GM13977 (cell line): ENCODE measurements around the gene RNLS.
"Not testable (repeated sequence)": the region's sequence is repeated elsewhere in the genome, so short reads cannot be mapped to it uniquely, and the experiment has no call there.

ENCODE experiments used
- DNase-seq: peaks from one replicate; pipeline ENCODE4 v3.0.0; 2012; ENCODE audit warnings: low spot score
- in situ Hi-C: fragments of 300-500 bp; cut with MboI; formaldehyde crosslinking; loops from one replicate; pipeline ENCODE4 v1.12.0; 2022; ENCODE audit warnings: low sequenced_read_pairs, low pct_unique_long_range_greater_than_20kb, mixed read lengths, inconsistent platforms; ENCODE audit not compliant: unreplicated experiment
- TF ChIP-seq, protein P1 (sequence below): IDR thresholded peaks from 2 replicates; pipeline ENCODE4 v1.5.1; 2012; ENCODE audit warnings: mild to moderate bottlenecking, control low read depth; ENCODE audit not compliant: insufficient read depth; ENCODE audit errors: extremely low read depth, missing control alignments

RNLS gene

DNA sequence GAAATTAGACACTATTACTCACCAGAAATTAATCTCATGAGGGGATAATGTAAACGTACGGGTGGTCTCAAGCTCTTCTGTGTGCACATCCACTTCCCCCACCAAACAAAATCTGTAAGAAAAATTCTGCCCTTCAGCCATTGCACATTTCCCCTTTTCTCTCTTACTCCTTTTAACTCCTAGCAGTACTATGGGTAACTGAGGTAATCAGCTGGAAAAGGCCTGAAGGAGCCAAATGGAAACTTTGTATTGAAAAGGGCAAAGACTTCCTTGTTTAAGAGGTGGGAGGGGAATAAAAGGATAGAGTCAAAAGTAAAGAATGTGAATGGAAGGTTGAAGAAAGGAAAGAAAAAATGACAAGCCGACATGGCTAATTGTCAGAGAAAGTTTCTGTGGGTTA lies 273.8 kb downstream of the RNLS start:
- in situ Hi-C loops, result no loop called here
- no peak for DNase-seq
- TF ChIP-seq, protein P1, sequence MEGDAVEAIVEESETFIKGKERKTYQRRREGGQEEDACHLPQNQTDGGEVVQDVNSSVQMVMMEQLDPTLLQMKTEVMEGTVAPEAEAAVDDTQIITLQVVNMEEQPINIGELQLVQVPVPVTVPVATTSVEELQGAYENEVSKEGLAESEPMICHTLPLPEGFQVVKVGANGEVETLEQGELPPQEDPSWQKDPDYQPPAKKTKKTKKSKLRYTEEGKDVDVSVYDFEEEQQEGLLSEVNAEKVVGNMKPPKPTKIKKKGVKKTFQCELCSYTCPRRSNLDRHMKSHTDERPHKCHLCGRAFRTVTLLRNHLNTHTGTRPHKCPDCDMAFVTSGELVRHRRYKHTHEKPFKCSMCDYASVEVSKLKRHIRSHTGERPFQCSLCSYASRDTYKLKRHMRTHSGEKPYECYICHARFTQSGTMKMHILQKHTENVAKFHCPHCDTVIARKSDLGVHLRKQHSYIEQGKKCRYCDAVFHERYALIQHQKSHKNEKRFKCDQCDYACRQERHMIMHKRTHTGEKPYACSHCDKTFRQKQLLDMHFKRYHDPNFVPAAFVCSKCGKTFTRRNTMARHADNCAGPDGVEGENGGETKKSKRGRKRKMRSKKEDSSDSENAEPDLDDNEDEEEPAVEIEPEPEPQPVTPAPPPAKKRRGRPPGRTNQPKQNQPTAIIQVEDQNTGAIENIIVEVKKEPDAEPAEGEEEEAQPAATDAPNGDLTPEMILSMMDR, result no peak

- DNase-seq, in situ Hi-C loops: not testable (repeated sequence)
Observed at GRCh38 chr10:88308361-88308760, 274.8 kb downstream of the RNLS start.

- DNase-seq, result no peak
- in situ Hi-C loops, result no loop called here
- TF ChIP-seq, protein P1, result no peak
Observed at GRCh38 chr10:88299787-88300186, 283.3 kb downstream of the RNLS start.

GRCh38 chr10:88297103-88297502 lies 286.0 kb downstream of the RNLS start:
- DNase-seq, result no peak
- in situ Hi-C loops, result no loop called here
- TF ChIP-seq, protein P1, result no peak

GRCh38 chr10:88293651-88294230 lies 289.4 kb downstream of the RNLS start:
- TF ChIP-seq, protein P1, result no peak
- in situ Hi-C loops, result no loop called here
- no peak for DNase-seq

GRCh38 chr10:88293073-88293472 lies 290.0 kb downstream of the RNLS start:
- TF ChIP-seq, protein P1, result no peak
- no peak for DNase-seq
- in situ Hi-C loops, result no loop called here

GRCh38 chr10:88292185-88292514 lies 291.0 kb downstream of the RNLS start:
- in situ Hi-C loops, result no loop called here
- TF ChIP-seq, protein P1, result no peak
- DNase-seq, result no peak
